ENCODE data around the gene PC. TPM values are rescaled to one million over a fixed set of nuclear protein-coding genes. Genes with fewer than 3 reads are reported as not detected.
A peak's percentile ranks its signal among the peaks of the same experiment; 100 is the strongest.

PC gene
- total RNA-seq, 1 donor from 2014 or later = 13.5 TPM

DNA sequence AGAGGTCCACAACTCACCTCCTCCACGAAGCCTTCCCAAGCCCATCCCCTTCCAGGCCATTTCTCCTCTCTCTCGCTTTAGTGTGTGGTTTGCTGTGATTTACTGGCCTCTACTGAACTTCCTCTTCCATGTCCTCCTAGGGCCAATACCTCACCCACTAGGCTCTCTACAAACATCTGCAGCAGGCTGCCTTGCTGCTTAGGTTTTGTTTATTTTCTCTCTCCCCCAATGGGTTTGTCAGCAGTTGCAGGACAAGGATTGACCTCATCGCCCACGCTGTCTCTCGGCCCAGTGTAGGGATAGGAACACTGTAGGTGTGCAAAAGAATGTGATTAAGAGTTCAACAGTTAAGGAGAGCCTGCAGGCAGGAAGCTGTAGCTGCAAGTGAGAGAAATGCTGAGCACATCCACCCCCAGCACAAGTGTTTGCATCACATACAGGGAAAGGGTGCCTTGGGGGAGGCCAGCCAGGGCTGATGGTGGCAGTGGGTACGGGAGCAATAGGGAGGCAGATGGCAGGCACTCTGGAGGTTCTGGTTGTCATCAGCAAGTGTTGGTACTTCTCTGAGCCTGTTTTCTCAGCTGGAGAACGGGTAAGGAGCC lies 1.4 kb downstream of the PC start:
- no peak for DNase-seq (ENCODE audit: low spot score in 2 of 2)
- Histone ChIP-seq H3K27ac (no peak overlapping the region), H3K27me3 (no peaks in the 10 kb centered on the region), H3K9me3 (no peaks in the 10 kb centered on the region), H3K36me3 (no peaks in the 10 kb centered on the region), H3K4me3 (no peak overlapping the region), H3K4me1 (peaks cover 0 to 15% of the 10 kb centered on the region in 2 donors)
- TF ChIP-seq, protein P1, sequence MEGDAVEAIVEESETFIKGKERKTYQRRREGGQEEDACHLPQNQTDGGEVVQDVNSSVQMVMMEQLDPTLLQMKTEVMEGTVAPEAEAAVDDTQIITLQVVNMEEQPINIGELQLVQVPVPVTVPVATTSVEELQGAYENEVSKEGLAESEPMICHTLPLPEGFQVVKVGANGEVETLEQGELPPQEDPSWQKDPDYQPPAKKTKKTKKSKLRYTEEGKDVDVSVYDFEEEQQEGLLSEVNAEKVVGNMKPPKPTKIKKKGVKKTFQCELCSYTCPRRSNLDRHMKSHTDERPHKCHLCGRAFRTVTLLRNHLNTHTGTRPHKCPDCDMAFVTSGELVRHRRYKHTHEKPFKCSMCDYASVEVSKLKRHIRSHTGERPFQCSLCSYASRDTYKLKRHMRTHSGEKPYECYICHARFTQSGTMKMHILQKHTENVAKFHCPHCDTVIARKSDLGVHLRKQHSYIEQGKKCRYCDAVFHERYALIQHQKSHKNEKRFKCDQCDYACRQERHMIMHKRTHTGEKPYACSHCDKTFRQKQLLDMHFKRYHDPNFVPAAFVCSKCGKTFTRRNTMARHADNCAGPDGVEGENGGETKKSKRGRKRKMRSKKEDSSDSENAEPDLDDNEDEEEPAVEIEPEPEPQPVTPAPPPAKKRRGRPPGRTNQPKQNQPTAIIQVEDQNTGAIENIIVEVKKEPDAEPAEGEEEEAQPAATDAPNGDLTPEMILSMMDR (IDR thresholded peaks at IDR 0.05) = no peak
- intact Hi-C loops (cut with DNase I) = loop anchor here (5.0 kb wide), 2 partner anchors 99 to 161 kb away; partner anchors contain the start of genes KDM2A and LRFN4

DNA sequence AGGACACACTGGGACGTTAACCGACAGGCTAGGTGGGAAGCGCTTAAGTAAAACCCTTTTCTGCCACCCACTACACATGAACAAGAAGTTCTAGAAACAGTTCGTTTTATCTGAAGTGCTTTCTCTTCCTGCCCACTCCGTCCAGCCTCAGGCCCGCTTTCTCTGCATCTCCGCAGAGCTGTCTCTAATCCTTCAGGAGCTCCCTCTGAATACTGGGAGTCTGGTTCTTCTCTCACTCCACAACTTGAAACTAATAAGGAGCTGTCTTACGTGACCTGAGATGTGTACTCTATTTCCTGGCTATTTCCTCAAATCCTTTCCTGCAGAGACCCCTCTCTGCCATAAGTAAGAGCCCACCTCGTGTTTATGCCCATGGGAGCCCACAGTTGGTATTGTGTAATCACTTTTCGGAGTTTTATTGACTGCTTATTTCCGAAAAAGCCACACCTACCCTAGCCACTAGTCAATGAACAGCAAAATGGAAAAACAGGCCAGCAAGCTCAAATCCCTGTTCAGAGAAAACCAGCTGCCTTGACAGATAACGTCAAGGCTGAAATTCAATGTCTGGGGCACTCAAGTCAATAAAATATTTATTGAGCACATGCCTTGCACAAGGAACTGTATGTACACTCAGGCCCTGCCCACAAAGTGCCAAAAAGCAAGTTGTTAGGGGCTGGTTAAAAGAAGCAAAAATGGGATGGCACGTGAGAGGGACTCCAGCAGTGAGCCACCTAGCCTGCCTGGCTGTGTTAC lies 4.9 kb downstream of the PC start:
- Histone ChIP-seq H3K27ac (no peak overlapping the region), H3K27me3 (no peaks in the 10 kb centered on the region), H3K9me3 (no peaks in the 10 kb centered on the region), H3K4me3 (no peak overlapping the region), H3K4me1 (peaks cover 0 to 8% of the 10 kb centered on the region in 2 donors), H3K36me3 (no peaks in the 10 kb centered on the region)
- no peak for DNase-seq (ENCODE audit: low spot score in 2 of 2)
- TF ChIP-seq, protein P1 (IDR thresholded peaks at IDR 0.05) = no peak
- intact Hi-C loops (cut with DNase I) = no loop called here

DNA sequence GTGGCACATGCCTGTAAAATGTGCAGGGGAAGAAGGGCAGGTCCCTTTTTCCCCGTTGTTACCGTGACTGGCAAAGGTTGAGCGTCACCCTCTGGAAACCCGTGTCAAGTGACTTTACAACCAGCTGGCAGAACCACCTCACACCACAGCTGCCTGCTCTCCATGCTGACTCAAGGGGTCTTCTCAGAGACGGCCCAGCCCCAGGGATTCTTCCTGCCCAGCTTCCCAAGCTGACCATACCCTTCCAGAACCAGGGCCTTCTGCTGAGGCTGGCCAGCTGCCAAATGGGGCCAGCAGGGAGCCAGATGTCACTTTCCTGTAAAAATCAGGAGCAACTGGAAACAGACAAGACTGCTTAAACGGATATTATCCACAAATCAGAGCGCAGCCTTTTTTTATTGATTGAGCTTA lies 6.3 kb downstream of the PC start:
- TF ChIP-seq, protein P1 (IDR thresholded peaks at IDR 0.05) = no peak
- Histone ChIP-seq H3K36me3 (no peaks in the 10 kb centered on the region), H3K4me1 (no peaks in the 10 kb centered on the region), H3K4me3 (no peak overlapping the region), H3K9me3 (no peaks in the 10 kb centered on the region), H3K27me3 (no peaks in the 10 kb centered on the region), H3K27ac (no peak overlapping the region)
- no peak for DNase-seq (ENCODE audit: low spot score in 2 of 2)
- intact Hi-C loops (cut with DNase I) = no loop called here

DNA sequence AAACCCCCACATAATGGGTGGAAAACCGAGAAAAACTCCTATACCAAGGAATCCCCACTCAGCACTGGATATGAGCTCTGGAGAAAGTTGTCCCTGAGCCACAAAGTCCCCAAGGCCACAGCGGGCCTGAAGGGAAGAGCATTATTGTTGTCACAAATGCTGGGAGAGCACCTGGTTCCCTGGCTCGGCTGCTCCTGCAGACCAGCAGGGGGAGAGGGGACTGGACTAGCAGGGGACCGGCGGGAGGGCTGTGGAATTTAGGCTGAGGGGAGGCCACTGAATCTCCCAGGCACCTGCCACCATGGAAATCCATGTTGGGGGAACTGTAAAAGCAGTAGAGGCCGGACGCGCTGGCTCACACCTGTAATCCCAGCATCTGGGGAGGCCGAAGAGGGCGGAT lies 7.0 kb downstream of the PC start:
- DNase-seq (ENCODE audit: low spot score in 2 of 2) = no peak
- H3K4me3 ChIP-seq = no peak overlapping the region
- H3K4me1 ChIP-seq = no peaks in the 10 kb centered on the region
- H3K36me3 ChIP-seq = no peaks in the 10 kb centered on the region
- intact Hi-C loops (cut with DNase I) = no loop called here
- H3K27ac ChIP-seq = no peak overlapping the region
- H3K9me3 ChIP-seq = no peaks in the 10 kb centered on the region
- TF ChIP-seq, protein P1 (IDR thresholded peaks at IDR 0.05) = no peak
- H3K27me3 ChIP-seq = no peaks in the 10 kb centered on the region

DNA sequence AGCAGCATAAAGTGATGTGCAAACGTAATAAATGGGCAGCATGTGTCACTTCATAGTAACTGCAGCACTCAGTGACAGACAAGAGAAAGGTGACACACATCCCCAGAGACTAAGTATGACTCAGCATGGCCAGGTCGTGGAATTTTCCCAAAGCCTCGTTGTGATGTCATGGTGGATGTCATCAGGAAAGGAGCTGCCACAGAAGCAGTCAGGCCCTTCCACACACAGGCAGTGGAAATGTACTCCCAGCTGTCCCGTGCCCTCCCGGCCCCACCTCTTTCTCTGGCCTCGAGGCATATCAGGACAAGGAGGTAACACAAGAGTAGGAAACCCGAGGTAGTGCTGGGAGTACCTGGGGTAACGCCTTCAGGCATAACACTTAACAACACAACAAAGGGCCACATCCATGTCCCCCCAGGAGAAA lies 8.1 kb downstream of the PC start:
- Histone ChIP-seq H3K9me3 (no peaks in the 10 kb centered on the region), H3K36me3 (no peaks in the 10 kb centered on the region), H3K27ac (no peak overlapping the region), H3K4me3 (no peak overlapping the region), H3K4me1 (no peaks in the 10 kb centered on the region), H3K27me3 (no peaks in the 10 kb centered on the region)
- DNase-seq (ENCODE audit: low spot score in 2 of 2) = peak in 1 of 2 donors; percentile 69
- TF ChIP-seq, protein P1 (IDR thresholded peaks at IDR 0.05) = no peak
- intact Hi-C loops (cut with DNase I) = no loop called here

Data from ascending aorta (tissue), 2 donors.